Measurements from ENCODE around the gene TTC39B. TPM values are rescaled to one million over a fixed set of nuclear protein-coding genes. Genes with fewer than 3 reads are reported as not detected.
"Not testable (repeated sequence)": the region's sequence is repeated elsewhere in the genome, so short reads cannot be mapped to it uniquely, and the experiment has no call there.

The TTC39B gene
- 10 to 100 TPM; 30.8 to 46.7 TPM for total RNA-seq

DNA sequence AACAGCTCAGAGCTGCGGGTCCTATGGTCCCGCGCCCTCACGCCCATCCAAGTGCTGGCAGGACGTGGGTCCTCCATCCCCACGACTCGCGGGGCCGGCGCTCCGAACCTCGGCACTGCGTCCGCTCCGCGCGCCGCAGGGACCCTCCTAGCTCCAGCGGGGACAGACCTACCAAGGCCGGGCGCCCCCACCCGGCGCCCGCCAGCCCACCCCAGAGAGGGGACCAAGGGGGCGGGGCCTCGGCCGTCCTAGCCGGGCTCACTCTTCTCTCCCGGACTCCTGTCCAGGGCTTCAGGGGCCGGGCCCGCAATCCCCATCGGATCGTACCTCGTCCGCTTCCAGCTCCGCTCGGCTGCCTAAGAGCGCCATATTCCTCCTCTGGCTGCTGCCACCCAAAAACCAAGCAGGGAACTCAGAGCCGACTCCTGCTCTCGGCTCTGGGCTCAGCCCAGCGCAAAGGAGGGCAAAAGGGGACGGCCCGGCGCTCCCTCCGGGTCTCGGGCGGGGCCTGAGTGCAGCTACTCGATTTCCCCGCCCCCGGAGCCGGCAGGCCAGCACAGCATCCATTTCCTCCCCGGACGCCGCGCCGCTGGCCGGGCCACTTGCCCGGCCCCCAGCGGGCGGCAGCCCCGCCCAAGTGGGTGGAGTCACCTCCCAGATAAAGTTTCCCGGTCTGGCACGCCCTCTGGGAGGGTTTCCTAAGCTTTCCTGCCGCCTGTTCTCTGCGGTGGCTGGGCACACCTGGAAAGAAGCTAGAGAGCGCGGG lies at the start of gene TTC39B:
Gene TTC39B (minus strand): TSS at position 460 of the 766 bp plus-strand sequence. CDS start 91 bp downstream, at position 369.
- Mint-ChIP-seq H3K4me3 (peak within 1 kb of the TSS; percentile 98 to 100), H3K36me3 (ENCODE audit: insufficient read depth in 2 of 2) (peaks cover 3 to 7% of the 10 kb centered on the region in 2 donors), H3K4me1 (ENCODE audit: low read depth) (peaks cover 54% of the 10 kb centered on the region), H3K27me3 (ENCODE audit: low read depth) (no peaks in the 10 kb centered on the region), H3K9me3 (no peaks in the 10 kb centered on the region), H3K27ac (peak within 1 kb of the TSS; percentile 97)
- DNase-seq (peak; percentile 87 to 92), ATAC-seq (replicated peaks in 1 of 2) (peak; percentile 88)

GRCh38 chr9:15355669-15356068 lies 48.7 kb upstream of the TTC39B start:
- no peaks in the 10 kb centered on the region for H3K27me3 Mint-ChIP-seq (ENCODE audit: low read depth)

GRCh38 chr9:15354713-15355112 lies 47.7 kb upstream of the TTC39B start:
- peaks cover 22% of the 10 kb centered on the region for H3K4me1 Mint-ChIP-seq (ENCODE audit: low read depth)
- ATAC-seq (replicated peaks in 1 of 2): no peak

More at GRCh38 chr9:15355669-15356068, 48.7 kb upstream of the TTC39B start:
- H3K36me3 Mint-ChIP-seq (ENCODE audit: insufficient read depth in 2 of 2): no peaks in the 10 kb centered on the region
- H3K9me3 Mint-ChIP-seq: no peaks in the 10 kb centered on the region
- no peak overlapping the region for H3K4me3 Mint-ChIP-seq
- peaks cover 22% of the 10 kb centered on the region for H3K4me1 Mint-ChIP-seq (ENCODE audit: low read depth)
- no peak overlapping the region for H3K27ac Mint-ChIP-seq
- DNase-seq: no peak
- no peak for ATAC-seq (replicated peaks in 1 of 2)

DNA sequence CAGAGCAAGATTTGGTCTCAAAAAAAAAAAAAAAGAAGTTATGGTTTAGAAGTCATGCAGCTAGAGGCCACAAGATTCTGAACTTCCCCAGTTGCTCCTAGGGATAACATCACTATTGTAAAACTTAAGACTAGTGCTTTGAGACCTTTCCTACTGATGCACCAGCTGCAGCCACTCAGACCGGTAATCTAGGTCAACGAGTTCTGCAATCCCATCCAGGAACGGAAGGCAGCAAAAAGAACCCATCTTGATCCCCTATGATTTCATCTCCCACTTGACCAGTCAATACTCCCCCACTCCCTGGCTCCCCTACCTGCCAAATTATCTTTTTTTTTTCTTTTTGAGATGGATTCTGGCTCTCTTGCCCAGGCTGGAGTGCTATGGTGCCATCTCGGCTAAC lies 46.9 kb upstream of the TTC39B start:
- H3K27ac Mint-ChIP-seq: no peak overlapping the region
- no peak overlapping the region for H3K4me3 Mint-ChIP-seq
- no peak for DNase-seq
- no peaks in the 10 kb centered on the region for H3K9me3 Mint-ChIP-seq
- H3K4me1 Mint-ChIP-seq (ENCODE audit: low read depth): peaks cover 22% of the 10 kb centered on the region
- ATAC-seq (replicated peaks in 1 of 2): no peak
- H3K27me3 Mint-ChIP-seq (ENCODE audit: low read depth): no peaks in the 10 kb centered on the region
- no peaks in the 10 kb centered on the region for H3K36me3 Mint-ChIP-seq (ENCODE audit: insufficient read depth in 2 of 2)

More at GRCh38 chr9:15354713-15355112, 47.7 kb upstream of the TTC39B start:
- Mint-ChIP-seq H3K9me3 (no peaks in the 10 kb centered on the region), H3K27ac (peak overlapping the region; percentile 77), H3K36me3 (ENCODE audit: insufficient read depth in 2 of 2) (no peaks in the 10 kb centered on the region), H3K27me3 (ENCODE audit: low read depth) (no peaks in the 10 kb centered on the region), H3K4me3 (no peak overlapping the region)
- no peak for DNase-seq

DNA sequence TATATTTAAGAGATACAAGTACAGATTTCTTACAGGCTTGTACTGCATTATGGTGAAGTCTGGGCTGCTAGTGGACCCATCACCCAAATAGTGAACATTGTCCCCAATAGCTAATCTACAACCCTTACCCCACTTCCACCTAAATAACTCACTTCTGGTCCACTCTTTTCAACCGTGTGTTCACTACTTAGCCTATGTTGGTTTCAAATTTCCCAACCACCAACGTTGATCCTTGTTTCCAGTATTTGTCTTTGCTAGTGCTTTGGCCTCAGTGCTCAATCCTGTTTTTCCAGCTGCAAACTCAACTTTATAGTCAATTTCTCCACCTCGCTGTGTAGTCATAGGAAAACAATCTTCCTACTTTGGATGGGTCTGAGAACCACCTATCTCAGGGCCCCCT lies 45.3 kb upstream of the TTC39B start:
- ATAC-seq (replicated peaks in 1 of 2) (no peak), DNase-seq (no peak)
- Mint-ChIP-seq H3K27me3 (ENCODE audit: low read depth) (no peaks in the 10 kb centered on the region), H3K27ac (no peak overlapping the region), H3K9me3 (no peaks in the 10 kb centered on the region), H3K36me3 (ENCODE audit: insufficient read depth in 2 of 2) (no peaks in the 10 kb centered on the region), H3K4me1 (ENCODE audit: low read depth) (peaks cover 21% of the 10 kb centered on the region), H3K4me3 (no peak overlapping the region)

GRCh38 chr9:15349892-15350761 lies 43.1 kb upstream of the TTC39B start:
- Mint-ChIP-seq H3K27ac (no peak overlapping the region), H3K27me3 (ENCODE audit: low read depth) (no peaks in the 10 kb centered on the region), H3K9me3 (no peaks in the 10 kb centered on the region), H3K36me3 (ENCODE audit: insufficient read depth in 2 of 2) (no peaks in the 10 kb centered on the region), H3K4me1 (ENCODE audit: low read depth) (peaks cover 14% of the 10 kb centered on the region), H3K4me3 (no peak overlapping the region)
- peak in 1 of 2 donors; percentile 4 for DNase-seq
- no peak for ATAC-seq (replicated peaks in 1 of 2)

DNA sequence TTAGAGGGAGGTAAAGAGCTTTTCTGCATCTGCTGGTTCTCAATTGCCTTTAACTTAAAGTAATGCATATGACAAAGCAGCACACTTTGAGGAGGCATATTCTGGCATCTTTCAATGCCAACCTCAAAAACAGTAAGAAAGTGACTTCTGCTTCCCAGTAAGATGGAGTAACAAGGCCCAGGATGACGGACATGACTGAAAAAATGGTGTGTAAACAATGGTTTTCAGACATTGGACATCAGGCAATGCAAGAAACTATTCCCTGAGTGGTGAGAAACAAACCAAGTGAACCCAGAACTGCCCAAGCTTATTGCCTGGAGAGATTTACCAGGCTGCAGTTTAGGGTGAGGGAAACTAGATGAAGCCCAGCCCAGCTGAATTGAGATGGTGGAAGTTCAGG lies 39.8 kb upstream of the TTC39B start:
- no peak for ATAC-seq (replicated peaks in 1 of 2)
- Mint-ChIP-seq H3K27ac (no peak overlapping the region), H3K9me3 (no peaks in the 10 kb centered on the region)

DNA sequence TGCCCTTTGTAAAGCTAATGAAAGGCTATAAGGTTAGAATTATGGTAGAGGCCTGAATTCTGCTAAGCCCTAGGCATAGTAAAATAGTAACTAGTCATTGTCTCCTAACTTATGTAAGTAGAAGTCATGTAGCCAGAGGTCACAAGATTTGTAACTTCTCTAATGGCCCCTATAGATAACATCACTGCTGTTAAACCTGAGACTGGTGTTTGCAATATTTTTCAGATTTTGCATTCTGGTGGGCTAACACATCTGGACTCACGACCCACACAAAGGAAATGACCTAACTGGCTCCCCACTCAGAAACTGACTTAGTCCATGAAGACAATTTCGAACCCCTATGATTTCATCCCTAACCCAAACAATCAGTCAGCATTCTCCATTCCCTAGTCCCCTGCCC lies 37.2 kb upstream of the TTC39B start:
- ATAC-seq (replicated peaks in 1 of 2): no peak
- peaks cover 0 to 2% of the 10 kb centered on the region in 2 donors for H3K9me3 Mint-ChIP-seq
- no peaks in the 10 kb centered on the region for H3K27me3 Mint-ChIP-seq (ENCODE audit: low read depth)
- H3K4me3 Mint-ChIP-seq: no peak overlapping the region
- H3K27ac Mint-ChIP-seq: no peak overlapping the region
- DNase-seq: no peak
- H3K4me1 Mint-ChIP-seq (ENCODE audit: low read depth): no peaks in the 10 kb centered on the region
- H3K36me3 Mint-ChIP-seq (ENCODE audit: insufficient read depth in 2 of 2): no peaks in the 10 kb centered on the region

More for the DNA sequence above, 39.8 kb upstream of the TTC39B start:
- no peaks in the 10 kb centered on the region for H3K27me3 Mint-ChIP-seq (ENCODE audit: low read depth)
- peaks cover 6% of the 10 kb centered on the region for H3K4me1 Mint-ChIP-seq (ENCODE audit: low read depth)
- no peak overlapping the region for H3K4me3 Mint-ChIP-seq
- no peak for DNase-seq
- H3K36me3 Mint-ChIP-seq (ENCODE audit: insufficient read depth in 2 of 2): no peaks in the 10 kb centered on the region

- H3K4me1 Mint-ChIP-seq (ENCODE audit: low read depth): peaks cover 7% of the 10 kb centered on the region
Measured at GRCh38 chr9:15333376-15333881, 26.4 kb upstream of the TTC39B start.

DNA sequence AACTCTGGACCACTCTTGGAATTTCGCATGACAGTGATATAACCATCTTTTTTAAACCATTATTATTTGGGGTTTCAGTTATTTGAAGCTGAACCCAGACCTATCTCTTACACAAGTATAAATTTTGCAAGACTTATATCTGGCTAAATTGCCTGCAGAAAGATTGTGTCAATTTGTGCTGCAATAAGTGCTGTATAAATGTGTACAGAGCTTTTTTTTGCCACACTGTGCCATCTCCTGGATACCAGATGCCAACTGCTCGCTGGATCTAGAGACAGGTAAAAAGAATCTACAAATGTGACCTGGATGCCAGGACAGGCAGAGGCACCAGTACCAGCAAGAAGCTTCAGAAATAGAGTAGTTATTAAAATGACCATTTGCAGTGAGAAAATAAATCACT lies 25.9 kb upstream of the TTC39B start:
- no peak for ATAC-seq (replicated peaks in 1 of 2)
- H3K4me3 Mint-ChIP-seq: no peak overlapping the region
- H3K4me1 Mint-ChIP-seq (ENCODE audit: low read depth): peaks cover 7% of the 10 kb centered on the region
- DNase-seq: no peak
- no peak overlapping the region for H3K27ac Mint-ChIP-seq
- no peaks in the 10 kb centered on the region for H3K36me3 Mint-ChIP-seq (ENCODE audit: insufficient read depth in 2 of 2)
- H3K9me3 Mint-ChIP-seq: no peaks in the 10 kb centered on the region
- no peaks in the 10 kb centered on the region for H3K27me3 Mint-ChIP-seq (ENCODE audit: low read depth)

More at GRCh38 chr9:15333376-15333881, 26.4 kb upstream of the TTC39B start:
- H3K4me3 Mint-ChIP-seq: no peak overlapping the region
- DNase-seq: no peak
- no peak for ATAC-seq (replicated peaks in 1 of 2)
- H3K27ac Mint-ChIP-seq: no peak overlapping the region
- H3K36me3 Mint-ChIP-seq (ENCODE audit: insufficient read depth in 2 of 2): no peaks in the 10 kb centered on the region
- no peaks in the 10 kb centered on the region for H3K9me3 Mint-ChIP-seq
- no peaks in the 10 kb centered on the region for H3K27me3 Mint-ChIP-seq (ENCODE audit: low read depth)

DNA sequence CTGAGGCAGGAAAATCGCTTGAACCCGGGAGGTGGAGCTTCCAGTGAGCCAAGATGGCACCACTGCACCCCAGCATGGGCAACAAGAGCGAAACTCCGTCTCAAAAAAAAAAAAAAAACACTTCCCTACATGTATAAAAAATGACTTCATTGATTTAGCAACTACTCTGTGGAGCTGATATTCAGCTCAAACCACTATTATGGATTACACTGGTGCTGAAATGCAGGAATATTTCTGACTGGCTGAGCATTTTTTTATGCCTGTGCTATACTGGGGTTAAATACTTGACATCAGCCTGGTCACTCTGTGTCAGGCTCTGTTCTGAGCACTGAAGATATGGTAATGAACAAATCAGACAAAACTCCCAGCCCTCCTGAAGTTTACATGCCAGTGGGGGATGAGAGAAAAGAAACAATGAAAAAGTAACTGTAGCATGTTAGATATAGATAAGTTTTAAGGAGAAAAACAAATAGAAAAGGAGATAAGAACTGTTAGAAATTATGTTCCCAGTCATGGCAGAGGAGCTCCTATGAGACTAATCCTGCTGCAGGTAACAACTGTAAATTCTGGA lies 22.6 kb upstream of the TTC39B start:
- Mint-ChIP-seq H3K27me3 (ENCODE audit: low read depth) (no peaks in the 10 kb centered on the region), H3K36me3 (ENCODE audit: insufficient read depth in 2 of 2) (peaks cover 0 to 4% of the 10 kb centered on the region in 2 donors)
- no peak for ATAC-seq (replicated peaks in 1 of 2)

GRCh38 chr9:15328946-15329345 lies 21.9 kb upstream of the TTC39B start:
- no peak overlapping the region for H3K27ac Mint-ChIP-seq
- no peaks in the 10 kb centered on the region for H3K27me3 Mint-ChIP-seq (ENCODE audit: low read depth)
- H3K4me3 Mint-ChIP-seq: no peak overlapping the region
- ATAC-seq (replicated peaks in 1 of 2) (no peak), DNase-seq (no peak)
- peaks cover 1 to 5% of the 10 kb centered on the region in 2 donors for H3K9me3 Mint-ChIP-seq
- H3K36me3 Mint-ChIP-seq (ENCODE audit: insufficient read depth in 2 of 2): peaks cover 0 to 9% of the 10 kb centered on the region in 2 donors
- no peaks in the 10 kb centered on the region for H3K4me1 Mint-ChIP-seq (ENCODE audit: low read depth)

More for the DNA sequence above, 22.6 kb upstream of the TTC39B start:
- Mint-ChIP-seq H3K4me3 (no peak overlapping the region), H3K9me3 (peaks cover 0 to 5% of the 10 kb centered on the region in 2 donors), H3K27ac (no peak overlapping the region), H3K4me1 (ENCODE audit: low read depth) (peaks cover 4% of the 10 kb centered on the region)
- DNase-seq: no peak

DNA sequence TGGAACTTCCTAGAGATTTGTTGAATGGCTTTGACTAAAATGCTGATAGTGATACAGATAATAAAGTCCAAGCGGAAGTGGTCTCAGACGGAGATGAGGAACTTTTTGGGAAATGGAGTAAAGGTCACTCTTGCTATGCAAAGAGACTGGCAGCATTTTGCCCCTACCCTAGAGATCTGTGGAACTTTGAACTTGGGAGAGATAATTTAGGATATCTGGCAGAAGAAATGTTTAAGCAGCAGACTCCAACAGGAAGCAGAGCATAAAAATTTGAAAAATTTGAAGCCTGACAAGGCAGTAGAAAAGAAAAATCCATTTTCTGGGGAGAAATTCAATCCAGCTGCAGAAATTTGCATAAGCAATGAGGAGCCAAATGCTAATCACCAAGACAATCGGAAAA lies 15.7 kb upstream of the TTC39B start:
- not testable (repeated sequence) for H3K27me3 Mint-ChIP-seq (ENCODE audit: low read depth); H3K4me1 Mint-ChIP-seq (ENCODE audit: low read depth); ATAC-seq (replicated peaks in 1 of 2); H3K27ac Mint-ChIP-seq; DNase-seq; H3K4me3 Mint-ChIP-seq
- Mint-ChIP-seq H3K36me3 (ENCODE audit: insufficient read depth in 2 of 2) (peaks cover 5 to 16% of the 10 kb centered on the region in 2 donors), H3K9me3 (peaks cover 1 to 11% of the 10 kb centered on the region in 2 donors)
